T follicular helper cell (primary cell): ENCODE measurements around the gene LGALS3.

Experiments used
- DNase-seq: peaks from one replicate; pipeline ENCODE4 v3.0.0-alpha.2; 2020; ENCODE audit warnings: low read depth

LGALS3 gene

GRCh38 chr14:55191203-55192053, 62.4 kb downstream of the LGALS3 start, which contains the start of gene DLGAP5:
Gene DLGAP5, minus strand, starts transcription at chr14:55191585. Its CDS starts 2,406 bp downstream, at chr14:55189179.
- DNase-seq: peak; percentile 86

DNA sequence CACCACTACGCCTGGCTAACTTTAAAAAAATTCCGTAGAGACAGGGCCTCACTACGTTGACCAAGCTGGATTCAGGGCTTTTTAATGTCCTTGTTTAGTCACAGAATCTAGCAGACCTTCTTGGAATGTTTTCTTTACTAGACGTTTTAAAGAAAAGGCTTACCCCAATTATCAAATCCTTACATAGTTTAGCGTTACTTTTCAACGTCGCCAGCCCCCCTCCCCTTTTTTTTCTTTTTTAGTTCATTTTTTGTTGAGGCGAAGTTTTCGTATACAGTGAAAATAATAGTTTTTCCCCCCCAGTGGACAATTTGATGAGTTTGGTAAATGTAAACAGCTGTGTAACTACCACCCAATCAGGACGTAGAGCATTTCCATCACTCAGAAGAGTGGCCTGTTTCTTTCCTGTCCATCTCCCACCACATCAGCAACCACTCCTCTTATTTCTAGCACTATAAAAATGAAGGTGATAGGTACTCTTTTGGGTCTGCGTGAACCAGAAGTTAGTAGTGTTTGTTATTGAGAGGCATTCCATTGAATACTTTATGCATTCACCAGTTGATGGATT, 63.1 kb downstream of the LGALS3 start:
- no peak for DNase-seq

DNA sequence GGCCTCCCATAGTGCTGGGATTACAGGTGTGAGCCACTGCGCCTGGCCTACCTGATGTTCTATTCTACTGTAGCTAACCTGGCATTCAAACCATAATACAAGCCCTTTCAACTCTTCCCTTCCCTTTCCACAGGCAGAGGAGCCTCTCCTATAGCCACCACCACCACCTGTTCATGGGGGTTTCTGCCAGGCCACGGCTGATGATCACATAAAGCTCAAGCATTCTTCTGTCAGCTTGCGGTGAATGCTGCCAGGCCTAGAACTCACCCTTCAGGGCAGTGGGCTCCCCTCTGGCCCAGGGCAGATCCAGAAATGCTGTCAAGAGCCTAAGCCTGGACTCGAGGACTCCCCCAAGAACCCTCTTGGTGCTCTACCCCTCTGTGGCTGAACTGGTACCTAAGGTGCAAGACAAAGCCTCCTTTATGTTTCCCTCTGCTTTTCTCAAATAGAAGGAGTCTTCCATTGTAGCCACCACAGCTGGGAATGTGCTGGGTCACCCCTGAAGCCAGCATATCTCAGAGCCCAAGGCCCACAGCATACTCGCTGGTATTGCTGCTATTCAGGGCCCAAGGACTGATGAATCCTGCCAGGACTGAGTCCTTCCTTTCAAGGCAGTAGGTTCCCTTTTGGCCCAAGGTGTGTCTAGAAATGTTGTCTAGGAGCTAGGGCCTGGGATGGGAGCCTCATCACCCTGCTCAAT, 65.8 kb downstream of the LGALS3 start:
- DNase-seq: no peak
